GM21447 (cell line): ENCODE data around the gene GSTM1.

ENCODE experiments used
- ATAC-seq: cut with Tn5 transposase; IDR thresholded peaks from one replicate; pipeline ENCODE4 v1.9.1; 2021; ENCODE audit not compliant: unreplicated experiment

The GSTM1 gene

DNA sequence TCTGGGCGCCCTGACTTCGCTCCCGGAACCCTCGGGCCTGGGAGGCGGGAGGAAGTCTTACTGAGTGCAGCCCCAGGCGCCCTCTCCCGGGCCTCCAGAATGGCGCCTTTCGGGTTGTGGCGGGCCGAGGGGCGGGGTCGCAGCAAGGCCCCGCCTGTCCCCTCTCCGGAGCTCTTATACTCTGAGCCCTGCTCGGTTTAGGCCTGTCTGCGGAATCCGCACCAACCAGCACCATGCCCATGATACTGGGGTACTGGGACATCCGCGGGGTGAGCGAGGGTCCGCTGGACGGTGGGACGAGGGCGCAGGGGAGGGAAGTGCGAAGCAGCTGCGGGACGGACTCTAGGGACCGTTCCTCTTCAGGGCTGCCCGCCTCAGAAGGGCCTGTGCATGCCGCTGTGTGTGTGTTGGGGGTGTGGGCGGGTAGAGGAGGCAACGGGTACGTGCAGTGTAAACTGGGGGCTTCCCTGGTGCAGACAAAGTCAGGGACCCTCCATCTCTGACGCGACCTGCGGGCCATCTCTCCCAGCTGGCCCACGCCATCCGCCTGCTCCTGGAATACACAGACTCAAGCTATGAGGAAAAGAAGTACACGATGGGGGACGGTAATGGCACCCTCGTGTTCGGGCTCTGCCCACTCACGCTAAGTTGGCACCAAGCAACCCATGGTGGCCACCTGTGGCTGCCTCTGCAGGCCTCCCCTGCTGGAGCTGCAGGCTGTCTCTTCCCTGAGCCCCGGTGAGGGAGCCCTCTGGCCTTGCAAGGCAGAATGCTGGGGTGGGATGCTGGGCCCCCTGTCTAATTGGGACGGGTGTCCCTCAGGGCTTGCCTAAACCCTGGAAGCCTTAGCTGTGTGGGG is at the start of gene GSTM1:
Gene GSTM1 (plus strand): TSS at position 177 of the 859 bp plus-strand sequence. CDS start 57 bp downstream, at position 234.
- ATAC-seq: peak; percentile 97

DNA sequence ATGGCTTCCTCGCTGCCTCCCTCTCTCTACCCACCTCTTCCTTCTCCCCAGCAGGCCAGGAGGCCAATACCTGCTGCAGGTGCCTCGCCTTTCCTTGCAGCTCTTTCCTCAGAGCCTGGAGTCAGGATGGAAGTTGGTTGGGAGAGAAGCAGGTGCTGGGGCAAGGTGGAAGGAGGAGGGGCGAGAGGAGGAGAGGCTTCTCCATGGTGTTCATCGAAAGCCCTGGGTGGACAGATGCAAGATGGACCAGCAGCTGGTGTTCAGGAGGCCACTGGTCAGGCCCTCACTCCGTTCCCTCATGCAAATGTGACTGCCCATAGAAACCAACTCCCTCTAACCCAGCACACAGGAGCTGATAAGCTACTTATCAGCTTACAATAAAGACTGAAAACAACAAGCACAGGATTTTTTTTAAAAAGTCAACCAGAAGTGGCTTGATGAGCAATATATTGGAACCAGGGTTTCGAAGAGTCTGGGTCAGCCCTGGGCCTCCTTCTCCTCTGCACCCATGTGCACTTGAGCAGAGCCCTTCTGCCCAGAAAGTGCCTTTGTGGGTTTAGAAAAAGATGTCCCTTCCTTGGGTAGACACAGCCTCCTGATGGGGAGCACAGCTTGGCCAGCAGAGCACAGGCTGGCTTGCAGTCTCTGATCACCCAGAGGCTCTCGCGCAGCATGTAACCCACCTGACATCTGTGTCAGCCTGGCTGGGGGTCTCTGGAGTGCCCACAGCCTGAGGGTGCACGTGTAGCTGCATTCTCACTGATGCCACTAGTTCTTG is 48.4 kb upstream of the GSTM1 start:
- ATAC-seq: no peak

DNA sequence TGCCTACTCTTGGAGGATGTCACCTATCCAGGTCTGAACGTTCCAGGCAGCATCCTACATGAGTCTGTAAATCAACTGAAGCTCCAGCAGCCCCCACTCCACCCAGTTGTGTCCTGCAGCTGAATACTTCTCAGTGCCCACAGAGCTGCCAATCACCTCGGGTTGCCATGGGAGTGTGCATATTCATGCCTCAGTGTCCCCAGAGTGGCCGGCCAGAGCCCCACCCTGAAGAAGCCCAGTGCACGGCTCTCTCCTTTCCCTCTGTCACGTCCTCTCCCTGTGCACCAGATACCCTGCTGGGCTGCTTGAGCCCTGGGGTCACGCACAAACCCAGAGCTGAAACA is 47.8 kb upstream of the GSTM1 start:
- no peak for ATAC-seq

DNA sequence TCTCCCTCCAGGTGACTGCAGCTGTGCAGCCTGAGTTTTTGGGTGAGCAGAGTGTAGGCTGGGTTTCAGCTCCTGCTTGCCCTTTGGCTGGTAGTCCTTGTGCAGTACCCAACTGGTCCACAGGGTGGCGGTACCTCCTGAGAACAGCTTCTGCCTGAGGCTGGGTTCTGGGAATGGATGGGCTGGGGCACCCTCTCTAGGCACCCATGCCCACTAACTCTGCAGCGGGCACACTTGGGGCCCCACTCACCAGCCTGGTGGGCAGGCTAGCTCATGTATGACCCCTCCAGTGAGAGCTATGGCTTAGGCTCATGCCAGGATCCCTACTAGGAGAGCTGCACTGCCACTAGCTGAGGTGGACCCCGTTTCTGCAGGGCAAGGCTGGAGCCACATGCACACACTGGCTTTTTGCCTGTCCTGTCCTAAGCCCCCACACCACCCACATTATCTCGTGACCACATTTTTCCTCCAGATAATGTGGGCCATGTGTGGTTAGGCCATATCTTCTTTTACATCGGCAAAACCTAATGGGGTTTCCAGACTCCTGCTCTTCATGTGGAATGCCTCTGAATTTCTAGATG is 47.2 kb upstream of the GSTM1 start:
- peak; percentile 73 for ATAC-seq

DNA sequence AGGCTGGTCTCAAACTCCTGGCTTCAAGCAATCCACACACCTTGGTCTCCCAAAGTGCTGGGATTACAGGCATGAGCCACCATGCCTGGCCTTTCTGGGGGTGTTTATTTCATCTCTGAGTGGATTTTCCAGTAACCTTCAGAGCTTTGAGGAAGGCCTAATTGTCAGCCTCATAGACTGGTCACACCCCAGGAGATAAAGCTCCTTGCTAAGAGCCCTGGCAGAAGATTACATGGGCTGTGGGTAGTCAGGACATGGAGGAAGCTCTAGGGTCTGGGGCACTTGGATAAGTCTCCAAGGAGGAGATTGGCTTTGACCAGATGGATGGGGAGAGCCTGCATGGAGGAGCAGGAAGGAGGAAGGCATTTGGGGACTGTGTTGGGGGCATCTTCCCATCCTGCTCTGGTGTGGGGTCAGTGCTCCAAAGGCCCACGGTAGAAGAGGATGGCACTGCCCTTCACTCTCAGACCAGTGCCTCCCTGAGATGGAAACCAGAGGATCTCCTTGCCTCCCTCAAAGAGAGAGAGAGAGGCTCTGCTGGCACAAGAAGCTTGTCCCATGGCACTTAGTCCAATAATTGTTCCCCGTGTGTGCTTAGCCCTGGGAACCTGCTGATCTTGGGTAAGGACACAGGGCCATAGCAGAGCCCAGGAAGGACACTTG is 46.4 kb upstream of the GSTM1 start:
- no peak for ATAC-seq

DNA sequence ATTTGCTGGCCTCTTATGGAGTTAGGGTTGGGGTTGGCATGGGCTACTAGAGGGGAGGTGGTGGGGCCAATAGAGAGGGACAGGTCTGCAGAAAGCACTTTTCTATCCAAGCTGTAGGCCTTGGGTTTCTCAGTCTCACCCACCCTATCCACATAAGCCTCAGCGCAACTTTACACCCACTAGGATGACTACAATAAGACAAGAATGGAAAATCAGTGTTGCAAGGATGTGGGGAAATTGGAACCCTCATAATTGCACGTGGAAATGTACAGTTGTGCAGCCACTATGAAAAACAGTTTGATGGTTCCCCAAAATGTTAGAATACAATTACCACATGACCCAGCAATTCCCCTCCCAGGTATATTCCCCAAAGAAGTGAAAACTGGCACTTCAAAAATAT is 45.8 kb upstream of the GSTM1 start:
- no peak for ATAC-seq

DNA sequence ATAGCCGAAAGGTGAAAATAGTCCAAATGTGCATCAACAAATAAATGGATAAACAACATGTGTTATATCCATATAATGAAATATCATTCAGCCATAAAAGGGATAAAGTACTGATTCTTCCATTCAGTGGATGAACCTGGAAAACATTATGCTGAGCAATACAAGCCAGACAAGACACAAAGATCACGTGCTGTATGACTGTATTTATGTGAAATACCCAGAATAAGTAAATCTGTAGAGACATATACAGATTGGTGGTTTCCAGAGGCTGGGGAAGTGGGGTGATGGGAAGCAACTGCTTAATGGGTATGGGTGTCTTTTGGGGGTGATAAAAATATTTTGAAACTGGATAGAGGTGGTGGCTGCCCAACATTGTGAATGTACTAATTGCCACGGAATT is 45.0 kb upstream of the GSTM1 start:
- no peak for ATAC-seq

DNA sequence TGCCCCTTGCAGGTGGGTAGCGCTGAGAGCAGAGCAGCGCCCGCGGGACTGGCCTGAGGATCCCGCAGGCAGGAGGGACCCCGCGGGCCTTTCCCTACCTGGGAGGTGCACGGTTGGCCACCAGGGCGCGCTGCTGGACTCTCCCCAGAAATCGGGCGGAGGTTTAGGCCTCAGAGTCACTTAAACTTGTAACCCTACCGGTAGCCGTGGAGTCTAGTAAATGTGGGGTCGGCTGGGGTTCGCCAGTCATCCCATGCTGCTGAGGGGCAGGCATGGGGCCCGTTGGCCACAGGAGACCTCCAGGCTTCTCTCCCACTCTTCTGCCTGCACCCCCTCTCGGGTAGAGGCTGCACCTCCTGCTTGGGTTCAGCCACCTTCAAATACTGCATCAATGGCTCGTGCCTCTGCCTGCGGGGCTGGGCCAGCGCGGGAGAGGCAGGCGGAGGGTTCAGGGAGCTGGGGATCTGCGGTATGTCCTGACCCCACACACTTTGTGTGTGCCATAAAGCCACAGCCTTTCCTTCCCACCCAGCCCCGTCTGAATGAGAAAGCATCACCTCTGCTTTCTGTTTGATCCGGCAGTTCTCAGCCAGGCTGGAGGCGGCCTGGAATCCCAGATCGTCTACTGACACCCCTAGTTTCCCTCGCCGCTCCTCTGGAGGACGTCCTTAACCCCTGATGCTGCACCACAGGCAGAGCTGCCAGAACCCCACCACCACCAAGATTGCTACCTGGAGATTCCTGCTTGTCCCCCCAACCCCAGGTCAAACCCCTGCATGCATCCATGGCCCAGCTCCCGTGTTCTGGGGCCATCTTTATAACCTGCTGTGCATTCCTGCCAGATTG is 44.0 kb upstream of the GSTM1 start:
- ATAC-seq: peak; percentile 71

DNA sequence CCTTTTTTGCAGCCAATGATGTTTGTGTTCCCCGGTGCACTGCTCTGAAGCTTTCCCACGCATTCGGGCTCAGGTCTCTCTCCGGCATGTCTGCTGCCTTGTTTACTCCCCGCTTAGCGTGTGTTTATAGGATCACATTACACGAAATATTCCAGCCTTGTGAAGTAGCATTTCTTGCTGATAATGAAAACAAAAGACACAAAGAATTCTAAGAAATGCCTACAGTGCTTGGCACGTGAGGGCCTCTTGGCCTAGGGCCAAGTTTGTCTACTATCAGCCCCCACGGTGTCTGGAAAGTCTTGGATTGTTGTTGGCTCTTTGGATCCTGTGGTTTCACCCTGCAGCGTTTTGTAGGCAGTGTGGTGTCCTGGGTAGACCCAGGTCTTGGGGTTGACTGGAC is 42.9 kb upstream of the GSTM1 start:
- no peak for ATAC-seq

DNA sequence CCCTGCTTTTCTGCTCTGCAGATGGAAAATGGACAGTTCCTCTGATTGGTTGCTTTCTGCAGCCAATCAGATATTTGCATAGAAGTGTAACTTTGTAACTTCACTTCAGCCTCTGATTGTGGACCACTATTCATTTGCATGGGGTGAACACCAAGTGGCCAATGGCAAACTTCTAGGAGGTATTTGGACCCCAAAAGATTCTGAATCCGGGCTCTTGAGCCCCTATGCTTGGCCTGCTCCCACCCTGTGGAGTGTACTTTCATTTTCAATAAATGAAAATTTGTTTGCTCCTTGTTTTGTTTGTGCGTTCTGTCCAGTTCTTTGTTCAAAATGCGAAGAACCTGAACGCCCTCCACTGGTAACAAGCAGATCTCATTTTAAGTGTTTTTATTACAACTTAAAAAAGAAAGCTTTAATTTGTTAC is 38.1 kb upstream of the GSTM1 start:
- ATAC-seq: no peak

DNA sequence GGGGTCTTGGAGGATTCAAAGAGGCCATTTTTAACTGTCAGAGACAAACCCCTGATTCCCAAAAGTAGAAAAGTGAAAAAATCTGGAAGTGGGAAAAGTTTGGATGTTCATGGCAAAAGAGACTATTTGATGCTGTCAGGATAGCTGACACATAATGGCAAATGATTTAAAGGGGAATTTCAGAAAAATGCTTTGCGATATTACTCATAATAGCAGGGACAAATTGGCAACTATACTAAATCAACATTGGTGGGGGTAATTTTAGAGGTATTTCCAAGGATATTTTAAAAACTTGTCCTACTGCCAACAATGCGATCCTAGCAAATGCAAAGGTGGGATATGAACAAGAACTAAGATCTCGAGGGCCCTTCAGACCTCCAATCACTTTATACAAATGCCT is 37.0 kb upstream of the GSTM1 start:
- no peak for ATAC-seq

DNA sequence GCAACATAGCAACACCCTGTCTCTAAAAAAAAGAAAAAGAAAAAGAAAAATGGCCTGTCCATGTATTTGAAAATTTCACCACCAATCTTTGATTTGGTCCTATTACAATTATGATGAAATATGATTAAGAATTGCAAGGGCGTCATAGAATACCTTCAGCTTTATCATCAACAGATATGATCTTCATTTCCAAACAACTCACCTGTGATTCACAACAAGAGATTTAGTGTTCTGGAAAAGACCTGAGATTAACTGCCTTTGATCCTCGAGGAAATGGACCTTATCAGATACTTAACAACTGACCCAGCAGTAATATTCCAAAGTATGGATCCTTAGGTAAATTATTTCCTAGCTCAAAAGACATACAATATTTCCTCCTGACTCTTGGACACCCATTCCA is 35.2 kb upstream of the GSTM1 start:
- no peak for ATAC-seq

DNA sequence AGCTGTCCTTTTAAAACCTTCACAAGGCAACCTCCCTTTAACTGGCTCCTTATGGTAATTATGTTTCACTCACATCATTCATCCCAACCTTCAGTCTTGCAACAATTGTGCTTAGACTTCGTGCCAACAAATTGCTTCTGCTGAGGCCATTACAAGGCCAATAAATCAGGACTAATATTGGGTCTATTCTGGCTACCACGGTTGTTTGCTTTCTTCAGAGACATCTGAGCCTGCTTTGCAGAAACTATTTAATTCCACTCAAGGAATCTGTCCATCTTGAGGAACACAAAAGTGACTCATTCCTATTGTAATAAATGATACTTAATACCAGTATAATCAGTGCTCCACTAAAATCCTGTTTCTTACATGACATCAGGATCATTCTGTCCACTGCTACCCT is 34.3 kb upstream of the GSTM1 start:
- no peak for ATAC-seq

DNA sequence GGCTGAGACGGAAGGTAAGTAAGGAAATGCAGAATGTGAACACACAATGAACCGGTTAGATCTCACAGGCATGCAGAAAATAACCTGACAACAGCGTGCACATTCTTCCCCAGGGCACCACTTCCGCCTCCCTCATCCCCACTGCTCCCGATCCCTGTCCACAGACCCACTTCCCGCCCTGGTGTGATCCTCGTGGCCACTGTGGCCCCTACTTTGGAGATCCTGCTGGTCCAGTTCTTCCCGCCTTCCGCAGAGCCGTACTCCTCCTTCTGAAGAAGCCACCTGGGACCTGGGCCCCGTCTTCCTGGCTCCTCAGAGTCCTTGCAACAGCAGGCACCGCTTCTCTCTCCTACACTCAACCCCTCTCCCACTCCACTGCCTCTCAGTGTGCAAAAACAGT is 33.1 kb upstream of the GSTM1 start:
- no peak for ATAC-seq

DNA sequence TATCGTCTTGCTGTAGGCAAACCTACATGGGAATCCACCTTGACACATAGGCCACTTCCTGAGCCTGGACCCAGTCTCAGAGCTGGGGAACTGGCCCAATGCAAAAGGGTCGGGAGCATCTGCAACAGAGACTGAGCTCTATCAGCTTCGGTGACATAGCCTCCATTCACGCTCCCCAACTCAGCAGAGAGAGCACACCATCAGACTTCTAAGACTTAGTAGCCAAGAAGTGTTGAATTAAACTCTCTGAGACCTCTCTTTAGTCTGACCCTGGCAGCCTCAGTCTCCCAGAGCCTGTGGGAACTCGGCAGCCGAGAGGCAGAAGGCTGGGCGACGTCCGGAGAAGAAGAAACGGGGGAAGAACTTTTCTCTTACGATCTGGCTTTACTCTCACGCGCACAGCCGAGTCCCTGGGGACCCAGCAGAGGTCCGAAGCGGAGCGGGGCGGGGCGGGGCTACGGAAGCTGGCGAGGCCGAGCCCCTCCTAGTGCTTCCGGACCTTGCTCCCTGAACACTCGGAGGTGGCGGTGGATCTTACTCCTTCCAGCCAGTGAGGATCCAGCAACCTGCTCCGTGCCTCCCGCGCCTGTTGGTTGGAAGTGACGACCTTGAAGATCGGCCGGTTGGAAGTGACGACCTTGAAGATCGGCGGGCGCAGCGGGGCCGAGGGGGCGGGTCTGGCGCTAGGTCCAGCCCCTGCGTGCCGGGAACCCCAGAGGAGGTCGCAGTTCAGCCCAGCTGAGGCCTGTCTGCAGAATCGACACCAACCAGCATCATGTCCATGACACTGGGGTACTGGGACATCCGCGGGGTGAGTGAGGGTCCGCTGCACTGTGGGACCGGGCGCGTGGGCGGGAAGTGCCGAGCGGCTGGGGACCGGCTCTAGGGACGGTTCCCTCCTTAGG is 31.8 kb upstream of the GSTM1 start, which contains the start of gene GSTM4:
Gene GSTM4 (plus strand): TSS at position 485 of the 905 bp plus-strand sequence. CDS start 291 bp downstream, at position 776.
- peak; percentile 89 for ATAC-seq

DNA sequence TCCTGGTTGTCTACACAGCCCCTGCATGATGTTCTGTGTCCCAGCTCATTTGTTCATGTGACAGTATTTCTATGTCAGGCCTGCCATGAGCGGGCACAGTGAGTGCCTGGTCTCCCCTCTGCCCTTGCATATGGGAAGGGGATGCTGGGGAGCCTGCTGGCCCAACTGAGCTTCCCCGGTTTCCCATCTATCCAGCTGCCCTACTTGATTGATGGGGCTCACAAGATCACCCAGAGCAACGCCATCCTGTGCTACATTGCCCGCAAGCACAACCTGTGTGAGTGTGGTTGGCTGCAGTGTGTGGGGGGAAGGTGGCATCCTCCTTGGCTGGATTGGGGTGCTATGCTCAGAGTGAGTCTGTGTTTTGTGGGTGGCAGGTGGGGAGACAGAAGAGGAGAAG is 30.2 kb upstream of the GSTM1 start:
- no peak for ATAC-seq

DNA sequence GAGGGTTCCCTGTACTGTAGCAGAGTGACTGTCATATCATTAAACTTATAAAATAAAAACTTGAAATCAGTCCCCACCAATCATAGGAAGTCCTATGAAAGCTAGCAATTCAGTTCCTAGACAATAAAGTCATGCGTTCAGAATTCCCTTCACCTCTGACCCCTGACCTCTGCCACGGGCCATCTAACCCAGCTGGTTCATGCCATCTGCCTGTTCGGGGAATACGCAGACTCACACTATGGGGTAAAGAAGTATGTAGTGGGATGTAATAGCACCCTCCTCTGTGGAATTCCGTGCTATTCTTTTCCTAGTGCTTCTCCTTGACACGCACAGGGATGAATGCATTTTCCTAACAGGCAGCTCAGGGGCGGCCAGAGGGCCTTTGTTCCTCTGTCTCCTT is 29.6 kb upstream of the GSTM1 start:
- ATAC-seq: no peak

DNA sequence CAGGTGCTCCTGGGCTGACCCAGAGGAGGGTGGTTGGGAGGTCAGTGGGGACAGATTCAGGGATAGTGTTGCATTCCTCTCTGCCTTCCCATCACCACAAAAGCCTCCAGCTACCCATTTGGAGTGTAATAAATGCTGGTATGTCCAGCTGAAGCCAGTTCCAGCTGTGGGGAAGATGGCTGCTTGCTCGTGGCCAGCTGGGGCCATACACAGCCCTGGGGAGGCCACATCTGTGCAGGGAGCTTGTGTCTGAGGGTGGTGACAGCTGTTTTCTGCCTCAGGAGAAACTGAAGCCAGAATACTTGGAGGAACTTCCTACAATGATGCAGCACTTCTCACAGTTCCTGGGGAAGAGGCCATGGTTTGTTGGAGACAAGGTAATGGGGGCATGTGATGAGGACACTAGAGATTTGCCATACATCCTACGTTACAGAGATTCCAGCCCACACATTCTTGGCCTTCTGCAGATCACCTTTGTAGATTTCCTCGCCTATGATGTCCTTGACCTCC is 29.0 kb upstream of the GSTM1 start:
- no peak for ATAC-seq

DNA sequence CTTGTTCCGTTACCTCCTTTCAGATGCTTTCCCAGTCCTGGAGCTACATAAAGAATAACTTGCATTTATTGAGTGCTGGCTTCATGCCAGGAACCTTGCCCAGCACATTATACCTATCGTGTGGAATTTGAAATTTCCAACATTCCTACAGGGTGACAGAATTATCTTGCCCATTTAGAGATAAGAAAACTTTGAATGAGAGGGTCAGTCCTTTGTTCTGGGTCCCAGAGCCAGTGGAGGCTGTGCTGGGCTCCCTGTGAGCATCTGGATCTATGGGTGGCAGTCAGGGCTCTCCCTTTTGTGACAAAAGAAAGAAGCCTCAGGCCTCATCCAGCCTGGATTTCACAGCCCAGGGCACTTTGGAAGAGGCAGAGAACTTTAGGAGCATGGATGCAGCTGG is 28.5 kb upstream of the GSTM1 start:
- ATAC-seq: no peak
